HepG2 (cell line): ENCODE data around the gene U2AF2. TPM values are rescaled to one million over a fixed set of nuclear protein-coding genes. Genes with fewer than 3 reads are reported as not detected.
A peak's percentile ranks its signal among the peaks of the same experiment; 100 is the strongest.

Source experiments
- ARHGAP35 ChIP-seq: sonication (generic); formaldehyde crosslinking; IDR thresholded peaks from 2 replicates; pipeline ENCODE4 v1.9.0; 2022; ENCODE audit warnings: mild to moderate bottlenecking, inconsistent platforms, moderate library complexity, missing genetic modification reagents, borderline replicate concordance
- BRD4 ChIP-seq: sonication (generic); formaldehyde crosslinking; IDR thresholded peaks from 2 replicates; pipeline ENCODE4 v1.4.0; 2020; ENCODE audit warnings: missing genetic modification reagents
- CTCF ChIP-seq: sonication (generic); formaldehyde crosslinking; IDR thresholded peaks from 2 replicates; pipeline ENCODE4 v1.5.0; 2020; ENCODE audit warnings: mild to moderate bottlenecking, missing genetic modification reagents, moderate library complexity
- DPF2 ChIP-seq: sonication (generic); formaldehyde crosslinking; IDR thresholded peaks from 2 replicates; pipeline ENCODE4 v1.4.0; 2020; ENCODE audit warnings: mild to moderate bottlenecking, low read depth, missing genetic modification reagents, borderline replicate concordance
- FOXA1 ChIP-seq, 2 experiments: fragments of 450-650 bp in 1 of 2; sonication (generic) in 1 of 2; formaldehyde crosslinking in 1 of 2; IDR thresholded peaks; 2 replicates each; pipeline versions ENCODE4 v1.4.0 to v1.6.1; 2016 to 2020; ENCODE audit warnings: missing genetic modification reagents in 1 of 2
- FOXP4 ChIP-seq: sonication (generic); formaldehyde crosslinking; IDR thresholded peaks from 2 replicates; pipeline ENCODE4 v1.4.0; 2020; ENCODE audit warnings: missing genetic modification reagents
- GATAD1 ChIP-seq: IDR thresholded peaks from 2 replicates; pipeline ENCODE4 v1.6.1; 2016; ENCODE audit warnings: missing genetic modification reagents, missing compliant biosample characterization
- KDM1A ChIP-seq: IDR thresholded peaks from 2 replicates; pipeline ENCODE4 v1.6.1; 2016; ENCODE audit warnings: missing compliant biosample characterization
- KDM4B ChIP-seq: sonication (generic); formaldehyde crosslinking; IDR thresholded peaks from 2 replicates; pipeline ENCODE4 v1.4.0; 2020; ENCODE audit warnings: missing genetic modification reagents
- KLF9 ChIP-seq: IDR thresholded peaks from 2 replicates; pipeline ENCODE4 v1.6.1; 2016; ENCODE audit warnings: low read depth
- NRL ChIP-seq: sonication (generic); formaldehyde crosslinking; IDR thresholded peaks from 2 replicates; pipeline ENCODE4 v1.5.0; 2020; ENCODE audit warnings: missing genetic modification reagents, mild to moderate bottlenecking, moderate library complexity, borderline replicate concordance
- SIN3B ChIP-seq: fragments of 150-350 bp; IDR thresholded peaks from 2 replicates; pipeline ENCODE4 v1.6.1; 2014; ENCODE audit warnings: low read length
- STAT5B ChIP-seq: sonication (generic); formaldehyde crosslinking; IDR thresholded peaks from 2 replicates; pipeline ENCODE4 v1.4.0; 2020; ENCODE audit warnings: missing genetic modification reagents
- TOE1 ChIP-seq: sonication (generic); formaldehyde crosslinking; IDR thresholded peaks from 2 replicates; pipeline ENCODE4 v1.4.0; 2020; ENCODE audit warnings: mild to moderate bottlenecking, missing genetic modification reagents
- XBP1 ChIP-seq: sonication (generic); formaldehyde crosslinking; IDR thresholded peaks from 2 replicates; pipeline ENCODE4 v1.5.0; 2020; ENCODE audit warnings: missing genetic modification reagents
- ZBTB3 ChIP-seq: sonication (generic); formaldehyde crosslinking; IDR thresholded peaks from 2 replicates; pipeline ENCODE4 v1.4.0; 2020; ENCODE audit warnings: low read depth, mild to moderate bottlenecking, moderate library complexity, missing genetic modification reagents, borderline replicate concordance
- ZBTB34 ChIP-seq: sonication (generic); formaldehyde crosslinking; IDR thresholded peaks from 2 replicates; pipeline ENCODE4 v1.8.0; 2022; ENCODE audit warnings: mild to moderate bottlenecking, missing genetic modification reagents
- ZFP1 ChIP-seq: IDR thresholded peaks from 2 replicates; pipeline ENCODE4 v1.6.1; 2016
- ZNF143 ChIP-seq: sonication (generic); formaldehyde crosslinking; IDR thresholded peaks from 2 replicates; pipeline ENCODE4 v1.4.0; 2020; ENCODE audit warnings: missing genetic modification reagents
- ZNF18 ChIP-seq: sonication (generic); formaldehyde crosslinking; IDR thresholded peaks from 2 replicates; pipeline ENCODE4 v1.8.0; 2022; ENCODE audit warnings: mild to moderate bottlenecking, missing genetic modification reagents; ENCODE audit not compliant: insufficient replicate concordance
- ZNF234 ChIP-seq: sonication (generic); formaldehyde crosslinking; conservative IDR thresholded peaks from 2 replicates; pipeline ENCODE4 v1.5.1; 2020; ENCODE audit warnings: mild to moderate bottlenecking, missing genetic modification reagents
- ZNF274 ChIP-seq: sonication (generic); formaldehyde crosslinking; IDR thresholded peaks from 2 replicates; pipeline ENCODE4 v1.5.1; 2020; ENCODE audit warnings: mild to moderate bottlenecking, missing genetic modification reagents
- ZNF562 ChIP-seq: sonication (generic); formaldehyde crosslinking; IDR thresholded peaks from 2 replicates; pipeline ENCODE4 v1.8.0; 2022; ENCODE audit warnings: missing genetic modification reagents, borderline replicate concordance
- ZNF614 ChIP-seq: IDR thresholded peaks from 2 replicates; pipeline ENCODE4 v1.6.1; 2018; ENCODE audit warnings: missing biosample characterization, missing genetic modification reagents, inconsistent platforms, borderline replicate concordance
- polyA plus RNA-seq, 8 experiments: library from polyadenylated mRNA; depleted of rRNA in 3 of 8; stranded (reverse) in 7 of 8; unstranded in 1 of 8; fragments of >200 nt; fragmentation: Illumina TruSeq in 4 of 8; extraction: Trizol in 4 of 8; gene quantifications; 2 replicates each; pipeline versions ENCODE4 v1.2.1 to v1.2.3, GENCODE V29; 2011 to 2016; ENCODE audit warnings: low read depth in 4 of 8, missing spikeins in 1 of 8, mixed read lengths in 1 of 8; ENCODE audit not compliant: insufficient read depth in 1 of 8
- total RNA-seq, 5 experiments: library from RNA; depleted of rRNA; stranded (reverse); fragments of >200 nt; fragmentation: Illumina TruSeq; extraction: Trizol; gene quantifications; 2 replicates each; pipeline ENCODE4 v1.2.3, GENCODE V29; 2016; ENCODE audit warnings: low read depth in 1 of 5

U2AF2 gene
- total and polyA plus RNA-seq, 2 of the 13 experiments (the other 11 are each of a cell fraction or from before 2014, with no cell fraction given) = 84.3 to 124 TPM

GRCh38 chr19:55653651-55654322 lies 1.0 kb upstream of the U2AF2 start (continued):
- TF ChIP-seq ZFP1 (CRISPR knock-in tag) = 0 out of 2 replicates have a peak, but pooled peaks have one; percentile 21
- no peak for TF ChIP-seq SIN3B
- TF ChIP-seq ZNF274 = 0 out of 2 replicates have a peak, but pooled peaks have one; percentile 42
- no peak for TF ChIP-seq KLF9 (CRISPR knock-in tag)
- TF ChIP-seq ZNF18 (CRISPR knock-in tag) = no peak
- peak; percentile 25; the same call in 1 of the 2 replicates for TF ChIP-seq TOE1 (CRISPR knock-in tag)
- TF ChIP-seq KDM4B (CRISPR knock-in tag) = peak; percentile 69; the same call in 1 of the 2 replicates
- no peak for TF ChIP-seq ZNF562 (CRISPR knock-in tag)
- TF ChIP-seq ZNF143 (CRISPR knock-in tag) = peak; percentile 10; the same call in 1 of the 2 replicates
- TF ChIP-seq ARHGAP35 (CRISPR knock-in tag) = no peak
- peak; percentile 99 for TF ChIP-seq CTCF (CRISPR knock-in tag)
- peak; percentile 45; the same call in 1 of the 2 replicates for TF ChIP-seq STAT5B (CRISPR knock-in tag)
- peak; percentile 54; the same call in 1 of the 2 replicates for TF ChIP-seq ZNF614
- no peak for TF ChIP-seq FOXA1 (IDR thresholded peaks at IDR 0.05)
- no peak for TF ChIP-seq FOXA1 (CRISPR knock-in tag; IDR thresholded peaks at IDR 0.05)
- 0 out of 2 replicates have a peak, but pooled peaks have one; percentile 38 for TF ChIP-seq ZBTB3 (CRISPR knock-in tag)
- peak; percentile 24; the same call in 1 of the 2 replicates for TF ChIP-seq FOXP4 (CRISPR knock-in tag)
- peak; percentile 40; the same call in 1 of the 2 replicates for TF ChIP-seq NRL (CRISPR knock-in tag)
- no peak for TF ChIP-seq BRD4
- TF ChIP-seq DPF2 (CRISPR knock-in tag) = no peak
- TF ChIP-seq KDM1A (CRISPR knock-in tag) = 0 out of 2 replicates have a peak, but pooled peaks have one; percentile 49
- peak; percentile 84 for TF ChIP-seq GATAD1 (CRISPR knock-in tag)
- TF ChIP-seq XBP1 (CRISPR knock-in tag) = no peak
- no peak for TF ChIP-seq ZNF234 (CRISPR knock-in tag)
- TF ChIP-seq ZBTB34 (CRISPR knock-in tag) = no peak
